Stimulated activated naive CD4-positive, alpha-beta T cell treated with Interleukin-2 at 50 U/mL for 16 hours (primary cell): ENCODE measurements around the gene SERINC2.

Source experiments
- DNase-seq: peaks from one replicate; lab custom pipeline; 2025; lab: John Stamatoyannopoulos, UW

The SERINC2 gene

DNA sequence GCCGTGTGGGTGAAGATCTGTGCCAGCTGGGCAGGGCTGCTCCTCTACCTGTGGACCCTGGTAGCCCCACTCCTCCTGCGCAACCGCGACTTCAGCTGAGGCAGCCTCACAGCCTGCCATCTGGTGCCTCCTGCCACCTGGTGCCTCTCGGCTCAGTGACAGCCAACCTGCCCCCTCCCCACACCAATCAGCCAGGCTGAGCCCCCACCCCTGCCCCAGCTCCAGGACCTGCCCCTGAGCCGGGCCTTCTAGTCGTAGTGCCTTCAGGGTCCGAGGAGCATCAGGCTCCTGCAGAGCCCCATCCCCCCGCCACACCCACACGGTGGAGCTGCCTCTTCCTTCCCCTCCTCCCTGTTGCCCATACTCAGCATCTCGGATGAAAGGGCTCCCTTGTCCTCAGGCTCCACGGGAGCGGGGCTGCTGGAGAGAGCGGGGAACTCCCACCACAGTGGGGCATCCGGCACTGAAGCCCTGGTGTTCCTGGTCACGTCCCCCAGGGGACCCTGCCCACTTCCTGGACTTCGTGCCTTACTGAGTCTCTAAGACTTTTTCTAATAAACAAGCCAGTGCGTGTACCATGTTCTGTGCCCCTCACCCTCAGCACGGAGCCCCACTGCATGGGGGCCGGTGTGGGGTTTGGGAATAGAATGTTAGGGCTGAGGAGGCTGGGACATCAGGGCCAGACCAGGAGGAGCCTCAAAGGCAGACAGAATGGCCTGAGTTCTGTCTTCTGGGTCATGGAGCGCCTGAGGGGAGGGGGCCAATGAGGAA, 21.3 kb downstream of the SERINC2 start:
- no peak for DNase-seq

DNA sequence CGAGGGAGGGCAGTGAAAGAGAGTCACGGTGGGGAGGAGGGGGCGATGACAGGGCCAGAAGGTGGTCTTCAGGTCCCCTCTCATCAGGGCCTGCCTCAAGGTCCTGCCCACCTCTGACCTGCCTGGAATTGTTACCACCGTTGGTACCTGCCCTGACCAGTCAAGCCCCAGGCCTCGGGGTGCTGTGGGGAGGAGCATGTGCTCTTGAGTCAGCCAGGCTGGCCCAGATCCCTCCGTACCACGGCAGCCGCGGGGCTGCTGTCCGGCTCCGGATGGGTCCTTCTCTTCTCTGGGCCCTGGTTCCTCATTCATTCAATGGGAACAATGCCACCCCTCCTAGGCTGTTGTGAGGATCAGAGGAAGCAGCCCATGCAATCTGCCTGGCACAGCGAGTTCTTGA, 22.0 kb downstream of the SERINC2 start:
- DNase-seq: no peak

DNA sequence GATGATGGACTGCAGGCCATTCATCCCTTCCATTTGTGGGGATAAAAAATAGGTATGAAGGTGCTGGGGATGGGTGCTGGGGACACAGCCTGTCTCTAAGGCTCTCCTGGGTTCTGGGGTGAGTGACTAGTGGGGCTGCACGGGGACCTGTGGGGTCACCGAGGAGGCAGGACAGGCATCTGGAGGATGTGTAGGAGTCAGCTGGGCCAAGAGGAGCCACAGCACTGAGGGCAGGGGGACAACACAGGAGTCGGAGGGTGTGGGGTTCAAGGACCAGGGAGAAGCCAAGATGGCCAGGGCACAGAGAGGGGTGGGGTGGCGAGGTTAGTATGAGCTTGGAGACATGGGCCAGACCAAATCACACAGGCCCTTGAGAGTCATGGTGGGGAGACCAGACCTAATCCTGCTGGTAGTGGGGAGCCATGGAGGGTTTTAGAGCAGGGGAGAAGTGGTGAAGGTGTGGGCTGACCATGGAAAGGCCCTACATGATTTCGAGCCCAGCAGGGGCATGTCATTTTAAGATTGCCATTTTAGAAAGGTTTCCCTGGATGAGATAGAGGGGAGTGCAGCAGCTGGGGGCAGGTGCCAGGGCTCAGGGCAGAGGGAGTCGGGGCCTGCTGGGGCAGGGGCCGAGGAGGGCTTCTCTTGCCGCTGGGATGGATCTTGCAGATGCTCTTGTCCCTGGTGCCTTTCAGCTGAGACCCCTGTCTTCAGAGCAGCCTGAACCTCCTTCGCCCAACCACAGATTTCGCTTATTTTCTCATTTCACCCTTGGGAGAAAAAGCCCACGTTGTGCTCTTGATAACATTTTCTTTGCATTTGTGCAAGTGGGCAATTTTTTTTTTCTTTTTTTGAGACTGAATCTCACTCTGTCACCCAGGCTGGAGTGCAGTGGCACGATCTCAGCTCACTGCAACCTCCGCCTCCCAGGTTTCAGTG, 22.7 kb downstream of the SERINC2 start:
- DNase-seq: no peak

DNA sequence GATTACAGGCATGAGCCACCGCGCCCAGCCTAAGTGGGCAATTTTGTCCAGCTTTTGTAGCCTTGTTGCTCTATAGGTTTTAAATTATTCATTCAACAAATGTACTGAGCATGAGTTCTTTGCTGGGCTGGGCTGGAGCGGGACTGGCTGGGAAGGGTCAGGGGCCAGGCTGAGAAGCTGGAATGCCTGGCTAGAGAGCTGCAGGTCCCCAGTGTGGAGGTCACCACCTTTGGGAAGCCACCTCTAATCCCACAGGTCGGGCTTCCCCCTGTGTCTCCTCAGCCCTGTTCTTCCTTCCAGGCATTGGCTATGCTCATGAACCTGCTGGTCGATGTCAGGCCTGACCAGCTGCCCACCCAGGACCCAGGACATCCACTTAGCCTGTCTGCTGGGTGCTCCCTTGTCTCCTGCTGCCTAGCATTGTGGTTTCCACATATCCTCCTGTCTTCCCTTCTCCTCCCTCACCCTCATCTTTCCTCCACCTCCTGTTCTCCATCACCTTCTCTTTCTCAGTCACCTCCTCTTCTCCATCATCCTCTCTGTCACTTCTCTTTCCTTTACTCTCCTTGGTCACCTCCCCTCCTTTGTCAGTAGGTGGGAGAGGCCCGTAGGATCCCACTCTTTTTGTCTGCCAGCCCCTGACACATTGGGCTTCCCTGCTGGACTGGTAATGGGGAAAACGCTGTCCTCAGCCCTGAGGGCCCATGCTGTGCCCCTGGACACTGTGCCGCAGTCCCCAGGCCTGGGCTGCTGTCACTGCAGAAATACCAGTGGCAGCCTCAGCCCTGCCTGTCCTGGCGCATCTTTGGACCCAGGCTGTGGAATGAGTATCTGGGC, 23.8 kb downstream of the SERINC2 start:
- DNase-seq: no peak

DNA sequence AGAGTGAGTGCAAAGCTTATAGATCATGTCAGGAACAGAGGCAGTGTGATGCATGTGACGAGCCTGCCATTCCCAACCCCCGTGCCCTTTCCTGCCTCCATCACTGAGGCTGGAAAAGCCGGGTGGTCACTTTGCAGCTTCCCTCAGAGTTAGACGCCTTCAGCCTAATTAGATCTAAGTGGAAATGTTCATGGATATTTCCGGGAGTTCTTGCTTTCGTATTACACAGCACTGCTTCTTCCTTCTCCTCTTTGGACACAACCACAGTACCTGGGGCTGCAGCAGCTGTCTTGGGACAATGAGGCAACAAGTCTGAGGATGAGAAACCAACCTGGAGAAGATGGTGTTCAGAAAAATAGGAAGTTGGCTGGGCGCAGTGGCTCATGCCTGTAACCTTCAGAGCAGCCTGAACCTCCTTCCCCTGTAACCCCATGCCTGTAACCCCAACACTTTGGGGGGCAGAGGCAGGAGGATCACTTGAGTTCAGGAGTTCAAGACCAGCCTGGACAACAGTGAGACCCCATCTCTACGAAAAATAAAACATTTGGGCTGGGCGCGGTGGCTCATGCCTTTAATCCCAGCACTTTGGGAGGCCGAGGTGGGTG, 24.5 kb downstream of the SERINC2 start:
- no peak for DNase-seq

DNA sequence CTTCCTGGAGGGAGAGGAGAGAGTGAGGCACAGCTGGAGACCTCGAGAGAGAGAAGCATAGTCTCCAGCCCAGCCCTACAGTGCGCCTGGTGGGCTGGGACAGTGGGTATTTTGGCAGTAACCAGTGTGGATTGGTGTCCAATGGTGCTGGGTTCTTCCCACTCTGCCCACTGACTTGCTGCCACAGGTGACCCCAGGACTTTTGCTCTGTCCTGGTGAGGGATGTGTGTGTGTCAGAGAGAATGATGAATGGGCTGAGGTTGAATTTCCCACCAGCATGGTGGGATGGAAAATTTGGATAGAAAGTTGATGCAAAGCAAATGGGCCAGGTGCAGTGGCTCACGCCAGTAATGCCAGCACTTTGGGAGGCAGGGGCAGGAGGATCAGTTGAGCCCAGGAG, 26.3 kb downstream of the SERINC2 start:
- DNase-seq: no peak

DNA sequence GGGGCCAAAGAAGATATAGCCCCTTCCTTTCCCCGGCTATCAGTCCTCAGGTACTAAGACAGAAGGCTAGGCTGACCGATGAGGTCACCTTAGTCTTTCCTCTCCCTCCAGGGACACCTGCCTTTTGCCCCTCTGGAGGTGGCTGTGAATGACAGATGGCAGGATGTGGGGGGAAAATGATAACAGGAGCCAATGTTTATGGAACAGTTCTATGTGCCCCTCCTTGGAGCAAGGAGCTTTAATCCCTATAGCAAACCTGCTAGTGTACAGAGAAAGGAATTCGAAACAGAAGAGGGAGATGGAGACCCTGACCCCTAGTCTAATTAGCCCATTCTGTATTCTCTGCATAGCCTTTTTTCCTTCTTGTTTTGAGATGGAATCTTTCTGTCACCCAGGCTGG, 28.1 kb downstream of the SERINC2 start:
- DNase-seq: no peak

DNA sequence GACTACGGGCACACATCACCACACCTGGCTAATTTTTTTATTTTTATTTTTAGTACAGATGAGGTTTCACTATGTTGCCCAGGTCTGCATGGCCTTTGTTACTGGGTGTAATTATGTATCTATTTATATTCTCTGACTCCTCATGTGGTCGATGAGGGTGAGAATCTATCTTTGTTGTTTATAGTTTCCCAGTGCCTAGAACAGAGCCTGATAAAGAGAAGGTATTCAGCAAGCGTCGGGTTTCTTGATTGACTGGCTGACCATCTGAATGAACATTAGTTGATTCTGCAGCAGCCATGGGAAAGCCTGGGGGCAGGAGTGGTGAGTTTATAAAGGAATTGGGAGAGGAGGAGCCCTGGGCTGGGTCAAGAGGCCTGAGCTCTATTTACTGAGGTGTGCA, 28.5 kb downstream of the SERINC2 start:
- DNase-seq: no peak

DNA sequence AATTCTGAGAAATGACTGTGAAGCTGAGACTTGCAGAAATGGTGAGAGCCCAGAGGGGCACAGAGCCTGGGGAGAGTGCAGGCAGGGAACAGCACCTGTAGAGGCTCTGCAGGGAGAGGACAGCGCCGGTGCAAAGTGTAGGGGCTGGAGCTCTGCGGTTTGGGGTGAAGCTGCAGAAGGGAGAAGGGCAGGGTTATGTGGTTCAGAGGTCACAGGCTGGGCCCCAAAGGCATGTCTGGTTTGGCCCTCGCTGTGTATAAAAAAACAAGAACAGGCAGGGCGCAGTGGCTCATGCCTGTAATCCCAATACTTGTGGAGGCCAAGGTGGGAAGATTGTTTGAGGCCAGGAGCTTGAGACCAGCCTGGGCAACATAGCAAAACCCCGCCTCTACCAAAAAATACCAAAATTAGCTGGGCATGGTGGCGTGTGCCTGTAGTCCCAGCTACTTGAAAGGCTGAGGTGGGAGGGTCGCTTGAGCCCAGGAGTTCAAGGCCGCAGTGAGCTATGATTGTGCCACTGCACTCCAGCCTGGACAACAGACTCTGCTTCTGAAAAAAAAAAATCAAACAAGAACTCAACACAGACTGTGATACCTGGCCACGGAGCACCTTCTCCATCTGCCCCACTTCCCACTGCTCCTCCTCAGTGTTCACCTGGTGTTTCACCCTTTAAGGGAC, 29.1 kb downstream of the SERINC2 start:
- no peak for DNase-seq

DNA sequence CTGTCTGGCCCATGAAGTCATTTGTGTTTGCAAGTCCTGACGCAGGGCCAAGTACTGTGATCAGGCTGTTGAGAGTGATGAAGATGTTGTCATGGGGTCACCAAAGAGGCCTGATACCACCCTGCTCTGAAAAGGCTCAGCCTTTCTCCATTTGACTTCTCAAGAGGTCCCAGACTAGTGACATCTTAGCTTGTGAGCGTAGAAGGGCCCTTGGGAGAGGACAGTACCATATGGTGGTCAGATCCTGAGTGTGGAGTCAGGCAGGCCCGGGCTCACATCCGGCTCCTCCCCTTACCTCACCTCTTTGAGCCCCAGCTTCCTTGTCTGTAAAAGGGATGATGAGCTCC, 29.6 kb downstream of the SERINC2 start:
- DNase-seq: no peak

DNA sequence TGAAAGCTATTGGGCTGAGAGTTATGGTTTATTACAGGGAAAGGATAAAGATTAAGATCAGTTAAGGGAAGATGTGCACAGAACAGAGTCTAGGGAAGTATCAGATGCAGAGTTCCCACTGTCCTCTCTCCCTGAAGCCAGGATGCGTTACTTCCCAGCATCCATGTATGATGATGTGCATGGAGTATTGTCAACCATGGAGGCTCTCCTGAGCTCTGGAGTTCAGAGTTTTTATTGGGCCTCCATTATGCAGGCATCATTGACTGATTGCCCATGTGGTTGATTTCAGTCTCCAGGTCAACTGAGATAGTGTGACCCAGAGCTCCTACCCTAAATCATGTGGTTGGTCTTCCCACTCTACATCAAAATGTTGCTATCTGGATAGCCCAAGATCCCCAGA, 30.7 kb downstream of the SERINC2 start:
- no peak for DNase-seq

DNA sequence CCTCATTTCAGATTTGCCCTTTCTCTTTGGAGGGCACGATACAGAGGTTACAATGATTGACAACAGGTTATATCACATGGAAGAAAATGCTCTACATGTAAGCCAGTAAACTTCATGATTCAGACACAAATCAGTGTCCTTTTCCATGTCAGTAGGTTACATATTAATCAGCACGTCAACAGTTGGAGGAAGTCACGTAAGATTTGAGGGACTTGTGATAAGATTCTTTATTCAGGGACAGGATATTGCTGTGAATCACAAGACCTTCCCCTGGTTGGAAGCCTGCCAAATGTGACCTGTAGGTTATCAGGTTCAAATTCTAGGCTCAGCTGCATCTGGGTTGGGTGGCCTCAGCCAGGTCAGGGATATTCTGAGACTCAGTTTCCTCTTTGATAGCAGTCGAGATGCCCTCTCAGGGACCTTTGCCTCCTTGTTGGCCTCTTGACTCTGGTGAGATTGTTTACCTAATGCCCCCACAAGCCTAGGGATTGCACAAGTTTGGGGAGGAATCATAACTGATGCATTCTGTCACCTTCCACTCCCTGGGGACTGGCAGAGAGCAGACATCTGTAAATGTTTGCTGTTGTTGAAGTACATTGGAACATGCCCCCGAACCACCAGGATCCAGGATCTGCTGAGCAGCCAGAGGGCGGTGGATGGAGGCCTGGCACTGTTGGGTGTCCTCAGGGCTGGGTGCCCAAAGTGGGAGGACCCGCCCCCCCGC, 31.9 kb downstream of the SERINC2 start:
- DNase-seq: no peak

DNA sequence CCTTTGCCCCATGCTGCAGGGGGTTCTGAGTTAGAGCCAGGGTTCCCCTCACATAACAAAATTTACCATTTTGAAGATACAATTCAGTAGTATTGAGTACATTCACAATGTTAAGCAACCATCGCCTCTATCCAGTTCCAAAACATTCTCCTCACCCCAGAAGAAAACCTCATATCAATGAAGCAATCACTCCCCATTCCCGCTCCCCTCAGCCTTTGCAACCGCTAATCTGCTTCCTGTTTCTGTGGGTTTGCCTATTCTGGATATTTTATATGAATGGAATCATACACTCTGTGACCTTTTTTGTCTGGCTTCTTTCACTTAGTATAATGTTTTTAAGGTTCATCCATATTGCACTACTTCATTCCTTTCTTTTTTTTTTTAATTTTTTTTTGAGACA, 32.9 kb downstream of the SERINC2 start:
- DNase-seq: no peak

DNA sequence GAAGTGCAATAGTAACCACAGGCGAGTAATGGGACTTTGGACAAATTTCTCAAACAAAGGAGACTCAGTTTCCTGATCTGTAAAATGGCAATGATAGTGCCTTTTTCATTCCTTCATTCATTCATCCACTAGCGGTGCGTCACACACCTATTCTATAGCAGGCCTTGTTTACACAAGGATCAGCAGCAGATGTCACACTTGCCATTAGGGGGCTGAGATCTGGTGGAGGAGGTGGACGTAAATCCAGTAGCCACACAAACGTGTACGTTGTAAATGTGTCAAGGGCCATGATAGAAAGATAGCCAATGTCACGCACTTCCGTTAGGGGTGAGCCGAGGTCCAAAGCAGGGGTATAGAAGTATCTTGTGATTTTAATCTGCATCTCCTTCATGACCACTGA, 34.2 kb downstream of the SERINC2 start:
- DNase-seq: no peak

DNA sequence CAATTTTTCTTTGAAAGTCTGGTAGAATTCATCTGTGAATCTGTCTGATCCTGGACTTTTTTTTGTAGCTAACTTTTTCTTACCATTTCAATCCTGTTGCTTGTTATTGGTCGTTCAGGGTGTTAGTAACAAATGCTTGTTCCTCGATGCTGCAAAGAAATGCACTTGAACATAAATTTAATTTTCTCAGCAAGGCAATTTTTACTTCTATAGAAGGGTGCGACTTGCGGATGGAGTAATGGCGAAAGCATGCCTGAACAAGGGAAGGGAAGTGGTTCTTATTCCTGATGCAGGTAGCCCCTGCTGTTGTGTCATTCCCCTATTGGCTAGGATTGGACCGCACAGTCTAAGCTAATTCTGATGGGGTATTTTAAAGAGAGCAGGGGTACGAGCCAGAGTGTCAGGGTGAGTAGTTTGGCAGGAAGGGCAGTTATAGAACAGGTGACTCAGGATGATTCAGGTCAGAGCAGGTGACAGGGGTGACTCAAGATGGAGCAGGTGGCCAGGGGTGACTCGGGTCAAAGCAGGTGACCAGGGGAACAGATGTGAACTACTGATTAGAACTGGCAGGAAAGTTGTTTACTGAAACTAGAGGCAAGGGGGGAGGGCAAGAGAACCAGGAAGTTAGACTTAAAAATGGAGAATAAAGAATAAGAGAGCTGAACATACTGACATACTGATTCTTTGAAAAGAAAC, 40.5 kb downstream of the SERINC2 start:
- DNase-seq: no peak

DNA sequence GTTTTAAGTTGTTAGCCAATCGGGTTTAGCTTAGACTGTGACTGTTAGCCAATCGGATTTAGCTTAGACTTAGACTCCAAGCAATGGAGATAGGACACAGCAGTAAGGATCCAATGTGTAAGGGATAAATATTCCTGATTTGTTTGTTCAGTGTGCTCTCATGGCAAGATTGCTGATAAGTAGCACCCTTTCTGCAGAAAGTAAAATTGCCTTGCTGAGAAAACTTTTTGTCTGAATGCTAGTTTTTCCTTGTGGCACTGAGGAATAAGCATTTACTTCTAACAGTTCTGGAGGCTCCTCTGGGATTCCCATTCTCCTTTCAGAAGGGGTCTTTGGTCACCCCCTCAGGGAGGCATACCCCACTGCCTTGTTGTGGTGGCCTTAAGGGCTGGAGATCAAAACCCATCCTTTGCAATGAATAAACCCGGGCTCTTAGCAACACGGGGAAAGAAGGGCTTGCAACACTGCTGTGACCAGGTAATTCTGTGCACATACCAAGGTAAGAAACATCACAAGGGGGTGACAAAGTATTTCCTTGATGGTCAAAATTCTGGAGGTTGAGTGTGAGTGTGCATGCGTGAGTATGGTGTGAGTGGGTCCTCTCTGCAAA, 45.4 kb downstream of the SERINC2 start:
- no peak for DNase-seq

DNA sequence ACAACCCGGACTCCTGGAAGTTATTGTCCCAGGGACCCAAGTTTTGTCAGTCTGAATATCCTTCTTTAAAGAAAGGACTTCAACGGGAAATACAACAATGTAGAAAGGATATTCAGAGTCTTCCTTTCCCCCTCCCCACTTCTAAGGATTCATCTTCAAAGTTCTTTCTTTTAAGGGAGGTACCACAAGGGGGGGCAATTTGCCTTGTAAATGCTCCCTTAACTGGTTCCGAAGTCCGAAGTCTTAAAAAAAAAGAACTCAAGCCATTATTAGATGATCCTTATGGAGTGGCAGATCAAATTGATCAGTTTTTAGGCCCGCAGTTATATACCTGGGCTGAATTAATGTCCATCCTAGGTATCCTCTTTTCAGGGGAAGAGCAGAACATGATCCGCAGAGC, 47.0 kb downstream of the SERINC2 start:
- DNase-seq: no peak

DNA sequence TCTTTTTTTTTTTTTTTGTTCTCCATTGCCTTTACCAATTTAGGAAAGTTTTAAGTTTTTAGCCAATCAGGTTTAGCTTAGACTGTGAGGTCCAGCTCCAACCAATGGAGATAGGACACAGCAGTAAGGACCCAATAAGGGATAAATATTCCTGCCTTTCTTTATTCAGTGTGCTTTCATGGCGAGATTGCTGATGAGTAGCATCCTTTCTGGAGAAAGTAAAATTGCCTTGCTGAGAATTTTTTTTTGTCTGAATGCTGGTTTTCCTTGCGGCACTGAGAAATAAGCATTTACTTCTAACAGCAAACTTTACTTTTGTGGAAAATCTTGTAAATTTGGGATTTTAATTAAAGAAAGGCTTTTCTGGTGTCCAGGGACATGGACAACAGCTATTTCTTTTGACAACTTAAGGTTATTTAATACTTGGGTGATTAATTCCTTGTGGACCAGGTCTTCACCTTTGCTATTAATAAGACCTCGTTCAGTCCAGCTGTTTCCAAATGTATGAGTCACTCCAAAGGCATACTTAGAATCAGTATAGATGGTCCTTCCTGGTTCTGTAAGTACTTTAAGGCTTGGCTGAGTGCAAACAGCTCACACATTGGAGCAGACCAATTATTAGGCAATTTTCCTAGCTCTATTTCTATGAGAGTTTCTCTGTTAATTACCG, 54.1 kb downstream of the SERINC2 start:
- DNase-seq: no peak

DNA sequence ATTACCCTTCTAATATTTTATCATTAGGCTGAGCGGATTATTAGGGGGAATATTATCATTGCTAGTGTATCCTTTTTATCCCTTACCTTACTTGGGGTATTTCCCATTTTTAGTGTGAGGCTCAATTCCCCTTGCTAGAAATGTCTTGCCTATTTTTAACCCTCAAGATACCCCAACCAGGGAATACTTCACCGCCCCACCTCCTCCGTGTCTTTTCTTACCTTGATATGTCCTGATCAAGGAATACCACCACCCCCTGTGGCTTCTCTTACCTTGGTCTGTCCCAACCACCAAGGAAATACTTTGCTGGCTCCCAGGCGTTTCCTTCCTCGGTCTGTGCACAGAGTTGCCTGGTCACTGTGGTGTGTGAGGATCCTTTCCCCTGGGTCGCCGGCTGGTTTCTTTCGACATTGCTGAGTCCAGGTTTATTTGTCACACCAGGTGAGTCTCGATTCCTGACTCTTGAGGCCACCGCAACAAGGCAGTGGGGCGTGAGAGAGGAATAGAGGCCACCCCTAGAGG, 57.8 kb downstream of the SERINC2 start:
- DNase-seq: no peak
